Testis (tissue), 2 donors: ENCODE measurements around the gene GLG1.

Experiments
- POLR2A ChIP-seq: fragments of 450-650 bp; IDR thresholded peaks from one replicate; pipeline ENCODE4 v1.6.1; 2017; ENCODE audit warnings: antibody characterized with exemption, mild to moderate bottlenecking, moderate library complexity
- TF ChIP-seq, protein P1 (sequence below), 3 experiments: fragments of 450-650 bp in 2 of 3; fragments of 200-600 bp in 1 of 3; sonication (generic) in 1 of 3; IDR thresholded peaks; one replicate each; pipeline ENCODE4 v1.5.1; 2016 to 2019; ENCODE audit warnings: antibody characterized with exemption in 3 of 3, mild to moderate bottlenecking in 2 of 3, moderate library complexity in 1 of 3

DNA sequence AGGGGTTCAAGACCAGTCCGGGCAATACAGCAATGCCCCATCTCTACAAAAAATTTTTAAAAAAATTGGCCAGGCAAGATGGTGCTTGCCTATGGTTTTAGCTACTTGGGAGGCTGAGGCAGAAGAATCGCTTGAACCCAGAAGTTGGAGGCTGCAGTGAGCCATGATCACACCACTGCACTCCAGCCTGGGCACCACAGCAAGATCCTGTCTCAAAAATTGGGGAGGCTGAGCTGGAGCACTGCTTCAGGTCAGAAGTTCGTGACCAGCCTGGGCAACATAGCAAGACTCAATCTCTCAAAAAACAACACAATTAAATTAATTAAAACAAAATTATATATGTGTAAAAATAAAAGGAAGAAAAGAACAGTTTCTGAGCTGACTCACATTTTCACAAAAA is 110.9 kb downstream of the GLG1 start:
- TF ChIP-seq, protein P1, sequence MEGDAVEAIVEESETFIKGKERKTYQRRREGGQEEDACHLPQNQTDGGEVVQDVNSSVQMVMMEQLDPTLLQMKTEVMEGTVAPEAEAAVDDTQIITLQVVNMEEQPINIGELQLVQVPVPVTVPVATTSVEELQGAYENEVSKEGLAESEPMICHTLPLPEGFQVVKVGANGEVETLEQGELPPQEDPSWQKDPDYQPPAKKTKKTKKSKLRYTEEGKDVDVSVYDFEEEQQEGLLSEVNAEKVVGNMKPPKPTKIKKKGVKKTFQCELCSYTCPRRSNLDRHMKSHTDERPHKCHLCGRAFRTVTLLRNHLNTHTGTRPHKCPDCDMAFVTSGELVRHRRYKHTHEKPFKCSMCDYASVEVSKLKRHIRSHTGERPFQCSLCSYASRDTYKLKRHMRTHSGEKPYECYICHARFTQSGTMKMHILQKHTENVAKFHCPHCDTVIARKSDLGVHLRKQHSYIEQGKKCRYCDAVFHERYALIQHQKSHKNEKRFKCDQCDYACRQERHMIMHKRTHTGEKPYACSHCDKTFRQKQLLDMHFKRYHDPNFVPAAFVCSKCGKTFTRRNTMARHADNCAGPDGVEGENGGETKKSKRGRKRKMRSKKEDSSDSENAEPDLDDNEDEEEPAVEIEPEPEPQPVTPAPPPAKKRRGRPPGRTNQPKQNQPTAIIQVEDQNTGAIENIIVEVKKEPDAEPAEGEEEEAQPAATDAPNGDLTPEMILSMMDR (IDR thresholded peaks at IDR 0.05), result no peak
- TF ChIP-seq POLR2A, result no peak
